ENCODE results near the gene ZNF19.
A peak's percentile ranks its signal among the peaks of the same experiment; 100 is the strongest.

The ZNF19 gene

DNA sequence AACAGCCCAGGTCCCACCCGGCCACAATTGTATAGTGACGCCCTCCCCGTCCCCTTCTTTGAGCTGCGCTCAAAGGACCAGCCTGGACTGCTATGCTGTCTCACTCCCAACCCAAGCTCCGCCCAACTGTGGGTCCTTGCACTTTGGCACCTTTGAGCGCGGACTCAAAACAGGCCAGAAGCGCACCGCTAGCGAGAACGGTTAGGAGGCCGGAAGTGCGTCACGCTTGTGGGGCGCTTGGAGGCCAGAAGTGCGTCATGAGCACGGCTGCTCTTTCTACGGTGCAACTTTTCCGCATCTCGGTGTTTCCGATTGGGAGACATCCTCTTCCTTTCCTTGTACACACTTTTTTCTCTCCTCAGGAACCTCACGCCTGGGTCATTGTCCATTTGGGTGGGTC is at the start of gene ZNF19:
TSS of gene ZNF19 (minus strand) at position 203 of the 400 bp plus-strand sequence. CDS start 7,210 bp downstream, outside the sequence.
- Histone ChIP-seq H4K20me1 (ENCODE audit: low read depth, low read length) (no peaks in the 10 kb centered on the region), H2AFZ (ENCODE audit: low read depth, low read length, severe bottlenecking) (no peak within 1 kb of the TSS), H3K27me3 (ENCODE audit: low read length) (no peaks in the 10 kb centered on the region), H3K79me2 (ENCODE audit: insufficient read depth, low read length) (no peaks in the 10 kb centered on the region), H3K27ac (ENCODE audit: low read depth, low read length) (no peak within 1 kb of the TSS), H3K4me3 (ENCODE audit: insufficient read depth, low read length, poor library complexity, severe bottlenecking) (no peak within 1 kb of the TSS), H3K4me2 (ENCODE audit: low read depth, low read length, poor library complexity, severe bottlenecking) (no peak within 1 kb of the TSS), H3F3A (ENCODE audit: insufficient read depth) (no peaks in the 10 kb centered on the region), H3K9me3 (ENCODE audit: insufficient read depth, low read length) (no peaks in the 10 kb centered on the region), H3K36me3 (ENCODE audit: low read length) (no peaks in the 10 kb centered on the region), H3K9ac (ENCODE audit: low read length) (no peak within 1 kb of the TSS), H3K9me2 (replicated peaks; ENCODE audit: insufficient read depth, low read length) (no peaks in the 10 kb centered on the region)
- TF ChIP-seq, protein P1, sequence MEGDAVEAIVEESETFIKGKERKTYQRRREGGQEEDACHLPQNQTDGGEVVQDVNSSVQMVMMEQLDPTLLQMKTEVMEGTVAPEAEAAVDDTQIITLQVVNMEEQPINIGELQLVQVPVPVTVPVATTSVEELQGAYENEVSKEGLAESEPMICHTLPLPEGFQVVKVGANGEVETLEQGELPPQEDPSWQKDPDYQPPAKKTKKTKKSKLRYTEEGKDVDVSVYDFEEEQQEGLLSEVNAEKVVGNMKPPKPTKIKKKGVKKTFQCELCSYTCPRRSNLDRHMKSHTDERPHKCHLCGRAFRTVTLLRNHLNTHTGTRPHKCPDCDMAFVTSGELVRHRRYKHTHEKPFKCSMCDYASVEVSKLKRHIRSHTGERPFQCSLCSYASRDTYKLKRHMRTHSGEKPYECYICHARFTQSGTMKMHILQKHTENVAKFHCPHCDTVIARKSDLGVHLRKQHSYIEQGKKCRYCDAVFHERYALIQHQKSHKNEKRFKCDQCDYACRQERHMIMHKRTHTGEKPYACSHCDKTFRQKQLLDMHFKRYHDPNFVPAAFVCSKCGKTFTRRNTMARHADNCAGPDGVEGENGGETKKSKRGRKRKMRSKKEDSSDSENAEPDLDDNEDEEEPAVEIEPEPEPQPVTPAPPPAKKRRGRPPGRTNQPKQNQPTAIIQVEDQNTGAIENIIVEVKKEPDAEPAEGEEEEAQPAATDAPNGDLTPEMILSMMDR (IDR thresholded peaks at IDR 0.05; ENCODE audit: insufficient read depth, low read length, poor library complexity, severe bottlenecking): no peak
- no peak for TF ChIP-seq EZH2phosphoT487 (conservative IDR thresholded peaks at IDR 0.05; ENCODE audit: low read length)

DNA sequence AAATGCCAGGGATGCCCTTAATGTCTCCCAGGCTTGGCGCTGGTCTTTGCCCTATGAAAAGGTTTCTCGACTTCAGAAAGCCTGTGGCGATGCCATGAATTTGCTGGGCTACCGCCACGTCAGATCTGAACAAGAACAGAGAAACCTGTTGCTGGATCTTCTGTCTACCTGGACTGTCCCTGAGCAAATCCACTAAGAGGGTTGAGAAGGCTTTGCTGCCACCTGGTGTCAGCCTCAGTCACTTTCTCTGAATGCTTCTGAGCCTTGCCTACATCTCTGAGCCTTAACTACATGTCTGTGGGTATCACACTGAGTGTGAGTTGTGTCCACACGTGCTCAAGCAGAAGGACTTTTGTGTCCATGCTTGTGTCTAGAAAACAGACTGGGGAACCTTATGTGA is 48.5 kb upstream of the ZNF19 start:
- H4K20me1 ChIP-seq (ENCODE audit: low read depth, low read length): no peaks in the 10 kb centered on the region
- H3K79me2 ChIP-seq (ENCODE audit: insufficient read depth, low read length): no peaks in the 10 kb centered on the region
- H3K4me2 ChIP-seq (ENCODE audit: low read depth, low read length, poor library complexity, severe bottlenecking): no peak overlapping the region
- TF ChIP-seq EZH2phosphoT487 (conservative IDR thresholded peaks at IDR 0.05; ENCODE audit: low read length): no peak
- TF ChIP-seq, protein P1 (IDR thresholded peaks at IDR 0.05; ENCODE audit: insufficient read depth, low read length, poor library complexity, severe bottlenecking): peak; percentile 32
- no peaks in the 10 kb centered on the region for H3F3A ChIP-seq (ENCODE audit: insufficient read depth)
- no peaks in the 10 kb centered on the region for H3K9me2 ChIP-seq (replicated peaks; ENCODE audit: insufficient read depth, low read length)
- H3K27me3 ChIP-seq (ENCODE audit: low read length): no peaks in the 10 kb centered on the region
- no peak overlapping the region for H3K9ac ChIP-seq (ENCODE audit: low read length)
- no peak overlapping the region for H3K27ac ChIP-seq (ENCODE audit: low read depth, low read length)
- H2AFZ ChIP-seq (ENCODE audit: low read depth, low read length, severe bottlenecking): no peak overlapping the region
- H3K36me3 ChIP-seq (ENCODE audit: low read length): no peaks in the 10 kb centered on the region
- no peaks in the 10 kb centered on the region for H3K9me3 ChIP-seq (ENCODE audit: insufficient read depth, low read length)
- H3K4me3 ChIP-seq (ENCODE audit: insufficient read depth, low read length, poor library complexity, severe bottlenecking): no peak overlapping the region

DNA sequence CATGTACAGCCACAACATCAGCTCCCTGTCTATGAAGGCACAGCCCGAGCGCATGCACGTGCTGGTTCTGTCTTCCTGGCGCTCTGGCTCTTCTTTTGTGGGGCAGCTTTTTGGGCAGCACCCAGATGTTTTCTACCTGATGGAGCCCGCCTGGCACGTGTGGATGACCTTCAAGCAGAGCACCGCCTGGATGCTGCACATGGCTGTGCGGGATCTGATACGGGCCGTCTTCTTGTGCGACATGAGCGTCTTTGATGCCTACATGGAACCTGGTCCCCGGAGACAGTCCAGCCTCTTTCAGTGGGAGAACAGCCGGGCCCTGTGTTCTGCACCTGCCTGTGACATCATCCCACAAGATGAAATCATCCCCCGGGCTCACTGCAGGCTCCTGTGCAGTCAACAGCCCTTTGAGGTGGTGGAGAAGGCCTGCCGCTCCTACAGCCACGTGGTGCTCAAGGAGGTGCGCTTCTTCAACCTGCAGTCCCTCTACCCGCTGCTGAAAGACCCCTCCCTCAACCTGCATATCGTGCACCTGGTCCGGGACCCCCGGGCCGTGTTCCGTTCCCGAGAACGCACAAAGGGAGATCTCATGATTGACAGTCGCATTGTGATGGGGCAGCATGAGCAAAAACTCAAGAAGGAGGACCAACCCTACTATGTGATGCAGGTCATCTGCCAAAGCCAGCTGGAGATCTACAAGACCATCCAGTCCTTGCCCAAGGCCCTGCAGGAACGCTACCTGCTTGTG is 47.8 kb upstream of the ZNF19 start:
- Histone ChIP-seq H3K9me3 (ENCODE audit: insufficient read depth, low read length) (no peaks in the 10 kb centered on the region), H3K27ac (ENCODE audit: low read depth, low read length) (no peak overlapping the region), H3K79me2 (ENCODE audit: insufficient read depth, low read length) (no peaks in the 10 kb centered on the region), H4K20me1 (ENCODE audit: low read depth, low read length) (no peaks in the 10 kb centered on the region), H3K9ac (ENCODE audit: low read length) (no peak overlapping the region), H3K4me3 (ENCODE audit: insufficient read depth, low read length, poor library complexity, severe bottlenecking) (no peak overlapping the region), H3F3A (ENCODE audit: insufficient read depth) (no peaks in the 10 kb centered on the region), H3K4me2 (ENCODE audit: low read depth, low read length, poor library complexity, severe bottlenecking) (no peak overlapping the region), H2AFZ (ENCODE audit: low read depth, low read length, severe bottlenecking) (no peak overlapping the region), H3K27me3 (ENCODE audit: low read length) (no peaks in the 10 kb centered on the region), H3K9me2 (replicated peaks; ENCODE audit: insufficient read depth, low read length) (no peaks in the 10 kb centered on the region), H3K36me3 (ENCODE audit: low read length) (no peaks in the 10 kb centered on the region)
- TF ChIP-seq, protein P1 (IDR thresholded peaks at IDR 0.05; ENCODE audit: insufficient read depth, low read length, poor library complexity, severe bottlenecking): no peak
- no peak for TF ChIP-seq EZH2phosphoT487 (conservative IDR thresholded peaks at IDR 0.05; ENCODE audit: low read length)

Measured in SU-DHL-6 (cell line).